Measurements from ENCODE around the gene MICAL1.
A peak's percentile ranks its signal among the peaks of the same experiment; 100 is the strongest.

The MICAL1 gene

DNA sequence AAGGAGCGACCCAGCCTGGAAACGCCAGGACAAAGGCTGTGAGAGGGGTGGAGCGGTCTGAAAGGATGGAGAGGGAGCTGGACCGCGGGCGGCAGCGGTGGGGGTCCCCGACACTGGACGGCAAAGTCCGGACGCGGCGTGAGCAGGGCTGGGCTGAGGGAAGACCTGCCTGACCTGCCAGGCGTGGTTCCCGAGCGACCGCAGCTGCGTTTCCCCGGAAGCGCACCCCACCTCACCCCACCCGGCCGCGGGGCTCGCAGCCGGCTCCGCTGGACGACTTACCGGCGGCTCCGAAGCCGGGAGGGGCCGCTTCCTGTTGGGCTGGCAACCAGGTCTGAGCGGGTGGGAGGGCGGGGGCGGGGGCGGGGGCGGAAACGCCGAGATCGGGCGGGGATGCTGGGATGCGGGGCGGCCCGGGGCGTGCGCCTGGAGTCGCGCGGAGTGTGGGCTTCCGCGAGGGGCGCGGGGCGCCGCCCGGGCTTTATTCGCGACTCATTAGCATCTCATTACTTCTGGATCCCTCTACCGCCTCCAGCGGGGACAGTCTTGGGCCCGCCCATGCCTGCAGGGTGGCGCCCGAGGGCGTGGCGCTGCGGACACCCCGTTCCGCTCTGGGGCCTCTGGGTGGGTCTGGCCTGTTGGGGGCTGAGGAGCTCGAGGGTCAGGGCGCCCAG lies at the start of gene MICAL1:
Gene MICAL1 (minus strand): TSS at position 336 of the 674 bp plus-strand sequence. CDS start 1,576 bp downstream, outside the sequence.
- no peak for DNase-seq (ENCODE audit: low read depth)

DNA sequence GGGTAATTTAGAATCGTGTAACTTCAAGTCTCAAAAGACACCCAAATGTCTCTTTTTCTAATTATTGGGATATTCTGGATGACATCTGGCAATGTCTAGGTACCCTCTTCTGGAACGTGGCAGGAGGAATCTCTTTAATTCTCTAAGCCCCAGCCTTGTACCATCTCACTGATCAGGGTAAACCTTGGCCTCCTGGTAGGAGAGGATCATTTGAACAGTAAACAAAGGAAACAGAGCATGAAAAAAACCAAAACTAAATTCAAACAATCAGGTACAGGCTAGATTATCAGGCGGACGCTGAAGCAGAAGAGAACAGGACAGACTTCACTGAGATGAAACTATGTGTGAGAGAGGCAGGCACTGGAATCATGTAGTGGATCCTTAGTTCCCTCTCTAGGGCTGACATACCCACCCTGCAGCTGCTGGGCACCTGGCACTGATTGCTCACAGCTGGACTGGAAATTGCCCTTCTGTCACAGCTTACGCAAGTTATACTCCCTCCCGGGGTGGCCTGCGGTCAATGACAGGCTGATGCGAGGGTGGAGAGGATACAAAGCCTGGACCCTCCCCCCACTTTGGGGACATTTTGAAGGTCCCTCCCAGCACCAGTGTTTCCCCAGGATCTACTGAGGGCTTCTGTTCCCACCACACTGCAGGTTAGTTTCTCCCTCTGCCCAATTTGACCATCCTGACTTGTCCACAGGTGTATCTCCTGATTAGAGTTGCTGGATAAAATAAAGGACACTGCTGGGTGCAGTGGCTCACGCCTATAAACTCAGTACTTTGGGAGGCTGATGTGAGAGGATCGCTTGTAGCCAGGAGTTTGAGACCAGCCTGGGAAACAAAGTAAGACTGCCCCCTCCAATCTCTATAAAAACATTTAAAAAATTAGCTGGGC lies 48.0 kb upstream of the MICAL1 start:
- no peak overlapping the region for H3K4me3 ChIP-seq (ENCODE audit: low read length)
- no peak for DNase-seq (ENCODE audit: low read depth)

More for the DNA sequence above, at the start of gene MICAL1:
- peak within 1 kb of the TSS; percentile 85 for H3K4me3 ChIP-seq (ENCODE audit: low read length)
- peak; percentile 38 for TF ChIP-seq CTCF (conservative IDR thresholded peaks at IDR 0.05; ENCODE audit: low read depth, low read length)

GRCh38 chr6:109498936-109499335 lies 43.4 kb upstream of the MICAL1 start:
- no peak for DNase-seq (ENCODE audit: low read depth)
- no peak overlapping the region for H3K4me3 ChIP-seq (ENCODE audit: low read length)
- TF ChIP-seq CTCF (conservative IDR thresholded peaks at IDR 0.05; ENCODE audit: low read depth, low read length), result no peak

More for the DNA sequence above, 48.0 kb upstream of the MICAL1 start:
- no peak for TF ChIP-seq CTCF (conservative IDR thresholded peaks at IDR 0.05; ENCODE audit: low read depth, low read length)

DNA sequence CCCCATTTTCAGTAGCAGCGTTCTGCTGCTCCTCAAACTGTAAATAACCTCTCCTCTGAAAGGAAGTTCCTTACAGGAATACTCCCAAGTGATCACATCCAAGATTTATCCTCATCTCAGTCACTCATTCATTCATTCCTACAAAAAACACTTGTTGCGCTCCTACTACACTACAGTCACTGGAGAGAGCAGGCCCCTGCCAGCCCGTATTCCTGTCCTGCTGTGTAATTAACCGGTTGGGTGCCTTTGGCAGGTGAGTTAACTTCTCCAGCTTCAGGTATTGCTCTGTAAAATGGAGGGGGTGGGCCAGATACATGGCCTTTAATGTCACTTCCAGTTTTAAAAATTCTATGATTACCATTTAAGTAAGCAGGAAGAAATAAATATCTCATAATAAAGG lies 42.5 kb upstream of the MICAL1 start:
- TF ChIP-seq CTCF (conservative IDR thresholded peaks at IDR 0.05; ENCODE audit: low read depth, low read length), result no peak
- no peak overlapping the region for H3K4me3 ChIP-seq (ENCODE audit: low read length)
- no peak for DNase-seq (ENCODE audit: low read depth)

DNA sequence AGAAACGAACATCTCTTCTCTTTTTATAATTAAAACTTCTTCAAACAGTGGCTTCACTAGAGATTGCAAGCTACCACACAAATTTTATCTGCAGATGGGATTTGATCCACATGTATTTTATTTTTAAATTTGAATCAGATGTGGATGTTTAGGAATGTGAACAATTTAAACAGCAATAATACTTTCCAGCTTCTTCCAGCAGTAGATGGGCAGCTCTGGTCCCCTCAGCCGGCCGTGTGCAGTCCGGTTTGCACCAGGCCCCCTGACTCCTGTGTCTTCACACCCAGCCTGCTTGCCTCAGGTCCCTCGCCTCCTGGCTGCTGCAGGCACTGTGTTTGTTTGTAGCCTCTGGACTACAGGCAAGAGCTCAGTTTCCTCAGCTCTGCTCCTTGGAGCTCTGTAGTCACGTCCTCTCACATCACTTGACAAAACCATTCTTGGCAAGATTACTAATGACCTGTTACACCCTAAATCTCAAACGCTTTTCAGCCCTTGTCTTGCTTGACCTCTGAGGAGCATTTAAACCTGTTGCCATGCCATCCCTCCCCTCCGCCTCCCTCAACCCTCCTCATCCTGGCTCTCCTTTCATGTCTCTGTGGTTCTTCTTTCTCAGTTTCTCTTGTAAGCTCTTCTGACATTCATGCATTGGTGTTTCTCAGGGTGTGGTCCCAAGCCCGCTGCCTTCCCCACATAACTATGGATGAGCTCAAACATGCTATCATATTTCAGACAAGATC lies 40.6 kb upstream of the MICAL1 start:
- DNase-seq (ENCODE audit: low read depth), result no peak
- TF ChIP-seq CTCF (conservative IDR thresholded peaks at IDR 0.05; ENCODE audit: low read depth, low read length), result no peak
- no peak overlapping the region for H3K4me3 ChIP-seq (ENCODE audit: low read length)

- no peak for DNase-seq (ENCODE audit: low read depth)
- H3K4me3 ChIP-seq (ENCODE audit: low read length), result no peak overlapping the region
- TF ChIP-seq CTCF (conservative IDR thresholded peaks at IDR 0.05; ENCODE audit: low read depth, low read length), result no peak
These were observed 38.3 kb upstream of the MICAL1 start for GRCh38 chr6:109493865-109494264.

Measured in retinal pigment epithelial cell (primary cell).